WTC11 (cell line): ENCODE results near the gene CCAR1. TPM values are rescaled to one million over a fixed set of nuclear protein-coding genes. Genes with fewer than 3 reads are reported as not detected.

ENCODE experiments used
- ATAC-seq: fragments of 200-7000 bp; cut with Tn5 transposase; 2 replicates; pipeline ENCODE4 v1.10.0; 2021; ENCODE audit warnings: mild to moderate bottlenecking, moderate library complexity
- CTCF ChIA-PET: fragments of 300-600 bp; sonication (Branson Sonifier 250); formaldehyde crosslinking; loops from one replicate; lab custom pipeline; 2021; ENCODE audit warnings: antibody characterized with exemption; lab: Charles Lee
- POLR2A ChIA-PET: fragments of 350-600 bp; sonication (Branson Sonifier 250); formaldehyde crosslinking; loops from one replicate; lab custom pipeline; 2021; ENCODE audit warnings: antibody characterized with exemption; lab: Charles Lee
- DNase-seq: peaks from one replicate; pipeline ENCODE4 v3.0.0; 2021; ENCODE audit warnings: low spot score
- H3K27ac Mint-ChIP-seq: 2 replicates; pipeline ENCODE4 v1.8.0; 2021; ENCODE audit warnings: mixed read lengths
- H3K27me3 Mint-ChIP-seq: 2 replicates; pipeline ENCODE4 v1.8.0; 2021; ENCODE audit warnings: low read depth, mild to moderate bottlenecking, moderate library complexity, mixed read lengths
- H3K36me3 Mint-ChIP-seq: 2 replicates; pipeline ENCODE4 v1.8.0; 2021; ENCODE audit warnings: mixed read lengths
- H3K4me1 Mint-ChIP-seq: 2 replicates; pipeline ENCODE4 v1.8.0; 2022; ENCODE audit warnings: mixed read lengths
- H3K4me3 Mint-ChIP-seq: 2 replicates; pipeline ENCODE4 v1.8.0; 2021; ENCODE audit warnings: mild to moderate bottlenecking, moderate library complexity, mixed read lengths
- H3K9me3 Mint-ChIP-seq: 2 replicates; pipeline ENCODE4 v1.8.0; 2021; ENCODE audit warnings: mixed read lengths
- CBFB ChIP-seq: sonication (generic); formaldehyde crosslinking; IDR thresholded peaks from 2 replicates; pipeline ENCODE4 v1.8.1; 2022; ENCODE audit warnings: mild to moderate bottlenecking, low read depth, missing genetic modification reagents
- FOXK1 ChIP-seq: sonication (generic); formaldehyde crosslinking; IDR thresholded peaks from 2 replicates; pipeline ENCODE4 v1.8.0; 2022; ENCODE audit warnings: mild to moderate bottlenecking, moderate library complexity, missing genetic modification reagents
- FOXP1 ChIP-seq: sonication (generic); formaldehyde crosslinking; IDR thresholded peaks from 2 replicates; pipeline ENCODE4 v1.8.0; 2022; ENCODE audit warnings: missing genetic modification reagents, mild to moderate bottlenecking, moderate library complexity, borderline replicate concordance
- GABPB1 ChIP-seq: sonication (generic); formaldehyde crosslinking; IDR thresholded peaks from 2 replicates; pipeline ENCODE4 v1.8.1; 2023; ENCODE audit warnings: mild to moderate bottlenecking, missing genetic modification reagents
- GTF2I ChIP-seq: fragments of 250-450 bp; sonication (Bioruptor Pico); conservative IDR thresholded peaks from 2 replicates; pipeline ENCODE4 v1.4.0; 2021; ENCODE audit warnings: mild to moderate bottlenecking
- NFE2L1 ChIP-seq: sonication (generic); formaldehyde crosslinking; IDR thresholded peaks from 2 replicates; pipeline ENCODE4 v1.8.1; 2023; ENCODE audit warnings: missing genetic modification reagents
- NR3C1 ChIP-seq: sonication (generic); formaldehyde crosslinking; conservative IDR thresholded peaks from 2 replicates; pipeline ENCODE4 v1.8.1; 2023; ENCODE audit warnings: low read depth, mild to moderate bottlenecking, missing genetic modification reagents
- OVOL2 ChIP-seq: fragments of 250-450 bp; sonication (Bioruptor Pico); IDR thresholded peaks from 2 replicates; pipeline ENCODE4 v1.9.0; 2021; ENCODE audit warnings: mild to moderate bottlenecking, borderline replicate concordance
- SMAD3 ChIP-seq: sonication (generic); formaldehyde crosslinking; IDR thresholded peaks from 2 replicates; pipeline ENCODE4 v1.8.0; 2022; ENCODE audit warnings: missing genetic modification reagents, mild to moderate bottlenecking, borderline replicate concordance
- ZNF396 ChIP-seq: fragments of 250-450 bp; sonication (Bioruptor Pico); IDR thresholded peaks from 2 replicates; pipeline ENCODE4 v1.8.0; 2021; ENCODE audit warnings: mild to moderate bottlenecking, moderate library complexity, borderline replicate concordance
- total RNA-seq: library from RNA; stranded (reverse); gene quantifications from 3 replicates; pipeline ENCODE4 v1.2.3, GENCODE V29; 2021
- TF ChIP-seq, protein P1 (sequence below): sonication (generic); formaldehyde crosslinking; IDR thresholded peaks from 2 replicates; pipeline ENCODE4 v1.8.1; 2023; ENCODE audit warnings: mild to moderate bottlenecking, moderate library complexity, missing genetic modification reagents
- TF ChIP-seq, protein P2 (sequence below): sonication (generic); formaldehyde crosslinking; IDR thresholded peaks from 2 replicates; pipeline ENCODE4 v1.8.1; 2023; ENCODE audit warnings: mild to moderate bottlenecking, missing genetic modification reagents
- TF ChIP-seq, protein P3 (sequence below): sonication (generic); formaldehyde crosslinking; IDR thresholded peaks from 2 replicates; pipeline ENCODE4 v1.8.0; 2023; ENCODE audit warnings: missing genetic modification reagents
- TF ChIP-seq, protein P4 (sequence below): sonication (generic); formaldehyde crosslinking; conservative IDR thresholded peaks from 2 replicates; pipeline ENCODE4 v1.8.1; 2022; ENCODE audit warnings: mild to moderate bottlenecking, missing genetic modification reagents
- TF ChIP-seq, protein P5 (sequence below): sonication (generic); formaldehyde crosslinking; IDR thresholded peaks from 2 replicates; pipeline ENCODE4 v1.8.0; 2022; ENCODE audit warnings: mild to moderate bottlenecking, missing genetic modification reagents
- TF ChIP-seq, protein P6 (sequence below): sonication (generic); formaldehyde crosslinking; IDR thresholded peaks from 2 replicates; pipeline ENCODE4 v1.8.1; 2023; ENCODE audit warnings: mild to moderate bottlenecking, missing genetic modification reagents
- TF ChIP-seq, protein P7 (sequence below): sonication (generic); formaldehyde crosslinking; IDR thresholded peaks from 2 replicates; pipeline ENCODE4 v1.8.1; 2022; ENCODE audit warnings: low read depth, missing genetic modification reagents, borderline replicate concordance

CCAR1 gene
- total RNA-seq, 1 experiment from 2014 or later, result 95.4 TPM

DNA sequence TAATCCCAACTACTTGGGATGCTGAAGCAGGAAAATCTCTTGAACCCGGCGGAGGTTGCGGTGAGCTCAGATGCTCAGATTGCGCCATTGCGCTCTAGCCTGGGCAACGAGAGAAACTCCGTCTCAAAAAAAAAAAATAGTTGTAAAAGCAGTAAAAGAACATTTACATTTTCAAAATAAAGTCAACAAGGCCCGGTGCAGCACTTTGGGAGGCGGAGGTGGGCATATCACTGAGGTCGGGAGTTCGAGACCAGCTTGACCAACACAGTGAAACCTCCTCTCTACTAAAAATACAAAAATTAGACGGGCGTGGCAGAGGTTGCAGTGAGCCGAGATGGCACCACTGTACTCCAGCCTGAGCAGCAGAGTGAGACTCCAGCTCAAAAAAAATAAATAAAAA lies 4.0 kb downstream of the CCAR1 start:
- Mint-ChIP-seq H3K36me3 (peaks cover 53% of the 10 kb centered on the region), H3K4me3 (no peak overlapping the region), H3K27me3 (no peaks in the 10 kb centered on the region; the same call in 1 of the 2 replicates), H3K4me1 (peaks cover 12% of the 10 kb centered on the region), H3K9me3 (no peaks in the 10 kb centered on the region), H3K27ac (no peak overlapping the region)
- DNase-seq, result no peak
- ChIA-PET POLR2A (no interaction called here), CTCF (no interaction called here)
- TF ChIP-seq, protein P1, sequence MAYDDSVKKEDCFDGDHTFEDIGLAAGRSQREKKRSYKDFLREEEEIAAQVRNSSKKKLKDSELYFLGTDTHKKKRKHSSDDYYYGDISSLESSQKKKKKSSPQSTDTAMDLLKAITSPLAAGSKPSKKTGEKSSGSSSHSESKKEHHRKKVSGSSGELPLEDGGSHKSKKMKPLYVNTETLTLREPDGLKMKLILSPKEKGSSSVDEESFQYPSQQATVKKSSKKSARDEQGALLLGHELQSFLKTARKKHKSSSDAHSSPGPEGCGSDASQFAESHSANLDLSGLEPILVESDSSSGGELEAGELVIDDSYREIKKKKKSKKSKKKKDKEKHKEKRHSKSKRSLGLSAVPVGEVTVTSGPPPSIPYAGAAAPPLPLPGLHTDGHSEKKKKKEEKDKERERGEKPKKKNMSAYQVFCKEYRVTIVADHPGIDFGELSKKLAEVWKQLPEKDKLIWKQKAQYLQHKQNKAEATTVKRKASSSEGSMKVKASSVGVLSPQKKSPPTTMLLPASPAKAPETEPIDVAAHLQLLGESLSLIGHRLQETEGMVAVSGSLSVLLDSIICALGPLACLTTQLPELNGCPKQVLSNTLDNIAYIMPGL (CRISPR knock-in tag), result no peak
- TF ChIP-seq, protein P2, sequence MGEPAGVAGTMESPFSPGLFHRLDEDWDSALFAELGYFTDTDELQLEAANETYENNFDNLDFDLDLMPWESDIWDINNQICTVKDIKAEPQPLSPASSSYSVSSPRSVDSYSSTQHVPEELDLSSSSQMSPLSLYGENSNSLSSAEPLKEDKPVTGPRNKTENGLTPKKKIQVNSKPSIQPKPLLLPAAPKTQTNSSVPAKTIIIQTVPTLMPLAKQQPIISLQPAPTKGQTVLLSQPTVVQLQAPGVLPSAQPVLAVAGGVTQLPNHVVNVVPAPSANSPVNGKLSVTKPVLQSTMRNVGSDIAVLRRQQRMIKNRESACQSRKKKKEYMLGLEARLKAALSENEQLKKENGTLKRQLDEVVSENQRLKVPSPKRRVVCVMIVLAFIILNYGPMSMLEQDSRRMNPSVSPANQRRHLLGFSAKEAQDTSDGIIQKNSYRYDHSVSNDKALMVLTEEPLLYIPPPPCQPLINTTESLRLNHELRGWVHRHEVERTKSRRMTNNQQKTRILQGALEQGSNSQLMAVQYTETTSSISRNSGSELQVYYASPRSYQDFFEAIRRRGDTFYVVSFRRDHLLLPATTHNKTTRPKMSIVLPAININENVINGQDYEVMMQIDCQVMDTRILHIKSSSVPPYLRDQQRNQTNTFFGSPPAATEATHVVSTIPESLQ (CRISPR knock-in tag), result no peak
- no peak for TF ChIP-seq SMAD3 (CRISPR knock-in tag)
- TF ChIP-seq, protein P3, sequence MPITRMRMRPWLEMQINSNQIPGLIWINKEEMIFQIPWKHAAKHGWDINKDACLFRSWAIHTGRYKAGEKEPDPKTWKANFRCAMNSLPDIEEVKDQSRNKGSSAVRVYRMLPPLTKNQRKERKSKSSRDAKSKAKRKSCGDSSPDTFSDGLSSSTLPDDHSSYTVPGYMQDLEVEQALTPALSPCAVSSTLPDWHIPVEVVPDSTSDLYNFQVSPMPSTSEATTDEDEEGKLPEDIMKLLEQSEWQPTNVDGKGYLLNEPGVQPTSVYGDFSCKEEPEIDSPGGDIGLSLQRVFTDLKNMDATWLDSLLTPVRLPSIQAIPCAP (CRISPR knock-in tag), result no peak
- TF ChIP-seq GTF2I (CRISPR knock-in tag), result no peak
- ATAC-seq, result no peak

DNA sequence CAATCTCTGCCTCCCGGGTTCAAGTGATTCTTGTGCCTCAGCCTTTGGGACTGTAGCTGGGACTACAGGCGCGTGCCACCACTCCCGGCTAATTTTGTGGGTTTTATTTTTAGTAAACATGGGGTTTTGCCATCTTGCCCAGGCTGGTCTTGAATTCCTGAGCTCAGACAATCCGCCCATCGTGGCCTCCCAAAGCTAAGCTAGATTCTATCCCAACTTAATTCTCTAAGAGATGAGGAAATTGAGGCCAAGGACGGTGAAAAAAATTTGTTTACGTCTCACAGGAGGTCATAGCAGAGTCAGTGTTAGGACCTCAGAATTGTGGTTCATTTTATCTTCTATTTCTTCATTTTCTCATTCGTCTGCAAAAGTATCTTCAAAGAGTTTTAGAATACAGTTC lies 6.1 kb downstream of the CCAR1 start:
- ChIA-PET CTCF (interaction anchor here (0.6 kb wide), 1 partner anchor 196 kb away, joined by 3 read pairs; no protein-coding TSS in a partner anchor), POLR2A (interaction anchor here (0.7 kb wide), 1 partner anchor 198 kb away, joined by 3 read pairs; no protein-coding TSS in a partner anchor)
- TF ChIP-seq FOXP1, result no peak
- TF ChIP-seq, all 79 proteins: peak for 0
- peak overlapping the region; percentile 63; the same call in 1 of the 2 replicates for H3K27ac Mint-ChIP-seq
- no peaks in the 10 kb centered on the region for H3K27me3 Mint-ChIP-seq
- no peak for ATAC-seq
- no peak for DNase-seq
- H3K9me3 Mint-ChIP-seq, result no peaks in the 10 kb centered on the region
- H3K36me3 Mint-ChIP-seq, result peaks cover 64% of the 10 kb centered on the region
- no peak overlapping the region for H3K4me3 Mint-ChIP-seq
- H3K4me1 Mint-ChIP-seq, result peaks cover 10% of the 10 kb centered on the region

DNA sequence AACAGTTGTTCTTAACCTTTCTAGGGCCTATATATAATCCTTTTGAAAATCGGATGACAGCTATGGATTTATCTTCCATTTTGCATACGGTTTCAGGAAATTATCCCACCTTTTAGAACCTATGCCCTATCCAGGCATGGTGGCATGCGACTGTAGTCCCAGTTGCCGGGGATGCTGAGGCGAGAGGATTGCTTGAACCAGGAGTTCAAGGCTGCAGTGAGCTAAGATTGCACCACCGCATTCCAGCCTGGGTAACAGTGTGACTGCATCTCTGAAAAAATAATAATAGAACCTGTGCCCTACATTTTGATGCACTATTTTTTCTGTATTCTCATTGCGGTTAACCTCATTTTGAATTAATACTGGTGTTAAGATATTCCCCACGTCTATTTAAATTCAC lies 11.6 kb downstream of the CCAR1 start:
- Mint-ChIP-seq H3K9me3 (no peaks in the 10 kb centered on the region), H3K27ac (no peak overlapping the region), H3K4me3 (no peak overlapping the region), H3K27me3 (no peaks in the 10 kb centered on the region), H3K4me1 (peaks cover 3% of the 10 kb centered on the region), H3K36me3 (peaks cover 73% of the 10 kb centered on the region)
- CTCF ChIA-PET, result no interaction called here
- DNase-seq (no peak), ATAC-seq (no peak)
- TF ChIP-seq GABPB1 (CRISPR knock-in tag) (no peak), NFE2L1 (CRISPR knock-in tag) (no peak), FOXK1 (CRISPR knock-in tag) (no peak), ZNF396 (no peak), CBFB (CRISPR knock-in tag) (no peak), NR3C1 (CRISPR knock-in tag) (no peak), OVOL2 (CRISPR knock-in tag) (no peak)
- TF ChIP-seq, protein P3 (CRISPR knock-in tag), result no peak
- TF ChIP-seq, protein P4, sequence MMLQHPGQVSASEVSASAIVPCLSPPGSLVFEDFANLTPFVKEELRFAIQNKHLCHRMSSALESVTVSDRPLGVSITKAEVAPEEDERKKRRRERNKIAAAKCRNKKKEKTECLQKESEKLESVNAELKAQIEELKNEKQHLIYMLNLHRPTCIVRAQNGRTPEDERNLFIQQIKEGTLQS (CRISPR knock-in tag), result no peak
- TF ChIP-seq, protein P5, sequence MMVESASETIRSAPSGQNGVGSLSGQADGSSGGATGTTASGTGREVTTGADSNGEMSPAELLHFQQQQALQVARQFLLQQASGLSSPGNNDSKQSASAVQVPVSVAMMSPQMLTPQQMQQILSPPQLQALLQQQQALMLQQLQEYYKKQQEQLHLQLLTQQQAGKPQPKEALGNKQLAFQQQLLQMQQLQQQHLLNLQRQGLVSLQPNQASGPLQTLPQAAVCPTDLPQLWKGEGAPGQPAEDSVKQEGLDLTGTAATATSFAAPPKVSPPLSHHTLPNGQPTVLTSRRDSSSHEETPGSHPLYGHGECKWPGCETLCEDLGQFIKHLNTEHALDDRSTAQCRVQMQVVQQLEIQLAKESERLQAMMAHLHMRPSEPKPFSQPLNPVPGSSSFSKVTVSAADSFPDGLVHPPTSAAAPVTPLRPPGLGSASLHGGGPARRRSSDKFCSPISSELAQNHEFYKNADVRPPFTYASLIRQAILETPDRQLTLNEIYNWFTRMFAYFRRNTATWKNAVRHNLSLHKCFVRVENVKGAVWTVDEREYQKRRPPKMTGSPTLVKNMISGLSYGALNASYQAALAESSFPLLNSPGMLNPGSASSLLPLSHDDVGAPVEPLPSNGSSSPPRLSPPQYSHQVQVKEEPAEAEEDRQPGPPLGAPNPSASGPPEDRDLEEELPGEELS, result no peak
- TF ChIP-seq, protein P6, sequence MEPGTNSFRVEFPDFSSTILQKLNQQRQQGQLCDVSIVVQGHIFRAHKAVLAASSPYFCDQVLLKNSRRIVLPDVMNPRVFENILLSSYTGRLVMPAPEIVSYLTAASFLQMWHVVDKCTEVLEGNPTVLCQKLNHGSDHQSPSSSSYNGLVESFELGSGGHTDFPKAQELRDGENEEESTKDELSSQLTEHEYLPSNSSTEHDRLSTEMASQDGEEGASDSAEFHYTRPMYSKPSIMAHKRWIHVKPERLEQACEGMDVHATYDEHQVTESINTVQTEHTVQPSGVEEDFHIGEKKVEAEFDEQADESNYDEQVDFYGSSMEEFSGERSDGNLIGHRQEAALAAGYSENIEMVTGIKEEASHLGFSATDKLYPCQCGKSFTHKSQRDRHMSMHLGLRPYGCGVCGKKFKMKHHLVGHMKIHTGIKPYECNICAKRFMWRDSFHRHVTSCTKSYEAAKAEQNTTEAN (CRISPR knock-in tag), result no peak
- TF ChIP-seq, protein P7, sequence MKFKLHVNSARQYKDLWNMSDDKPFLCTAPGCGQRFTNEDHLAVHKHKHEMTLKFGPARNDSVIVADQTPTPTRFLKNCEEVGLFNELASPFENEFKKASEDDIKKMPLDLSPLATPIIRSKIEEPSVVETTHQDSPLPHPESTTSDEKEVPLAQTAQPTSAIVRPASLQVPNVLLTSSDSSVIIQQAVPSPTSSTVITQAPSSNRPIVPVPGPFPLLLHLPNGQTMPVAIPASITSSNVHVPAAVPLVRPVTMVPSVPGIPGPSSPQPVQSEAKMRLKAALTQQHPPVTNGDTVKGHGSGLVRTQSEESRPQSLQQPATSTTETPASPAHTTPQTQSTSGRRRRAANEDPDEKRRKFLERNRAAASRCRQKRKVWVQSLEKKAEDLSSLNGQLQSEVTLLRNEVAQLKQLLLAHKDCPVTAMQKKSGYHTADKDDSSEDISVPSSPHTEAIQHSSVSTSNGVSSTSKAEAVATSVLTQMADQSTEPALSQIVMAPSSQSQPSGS (CRISPR knock-in tag), result no peak
- TF ChIP-seq, all 79 proteins: peak for 0
- POLR2A ChIA-PET, result no interaction called here
